Measurements from ENCODE around the gene SNX20.
A peak's percentile ranks its signal among the peaks of the same experiment; 100 is the strongest.

The SNX20 gene

GRCh38 chr16:50637716-50638602 lies 43.2 kb downstream of the SNX20 start:
- no peak for DNase-seq (ENCODE audit: extremely low read depth in 1 of 2, low read depth in 1 of 2)

DNA sequence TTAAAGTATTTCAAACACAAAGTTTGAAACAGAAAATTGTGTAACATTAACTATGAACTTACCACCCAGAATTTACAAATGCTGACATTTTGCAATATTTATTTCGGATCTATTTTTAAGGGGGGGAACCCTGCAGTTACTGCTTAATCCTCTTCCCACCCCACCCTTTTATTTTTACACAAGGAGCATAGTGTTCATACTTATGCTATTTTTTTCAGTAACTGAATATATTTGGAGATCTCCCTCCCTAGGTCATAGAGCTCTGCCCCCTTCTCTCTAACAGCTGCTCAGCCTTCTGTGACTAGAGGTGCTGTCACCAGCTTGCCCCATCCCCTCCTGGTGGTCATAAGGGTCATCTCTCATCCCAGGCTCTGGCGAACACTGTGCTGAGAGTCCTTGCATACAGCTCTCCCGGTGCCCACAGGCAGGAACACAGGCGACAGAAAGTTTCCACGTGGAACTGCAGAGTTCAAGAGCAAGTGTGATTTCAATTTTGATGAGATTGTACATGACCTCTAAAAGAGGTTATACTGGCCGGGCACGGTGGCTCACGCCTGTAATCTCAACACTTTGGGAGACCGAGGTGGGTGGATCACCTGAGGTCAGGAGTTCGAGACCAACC lies 44.2 kb downstream of the SNX20 start:
- no peak for DNase-seq (ENCODE audit: extremely low read depth in 1 of 2, low read depth in 1 of 2)

- no peak for DNase-seq (ENCODE audit: extremely low read depth in 1 of 2, low read depth in 1 of 2)
These were observed 45.4 kb downstream of the SNX20 start for GRCh38 chr16:50635505-50636392.

- DNase-seq (ENCODE audit: extremely low read depth in 1 of 2, low read depth in 1 of 2) = no peak
These were observed 46.2 kb downstream of the SNX20 start for GRCh38 chr16:50634947-50635346.

- DNase-seq (ENCODE audit: extremely low read depth in 1 of 2, low read depth in 1 of 2) = no peak
These were observed 47.0 kb downstream of the SNX20 start for GRCh38 chr16:50634090-50634489.

DNA sequence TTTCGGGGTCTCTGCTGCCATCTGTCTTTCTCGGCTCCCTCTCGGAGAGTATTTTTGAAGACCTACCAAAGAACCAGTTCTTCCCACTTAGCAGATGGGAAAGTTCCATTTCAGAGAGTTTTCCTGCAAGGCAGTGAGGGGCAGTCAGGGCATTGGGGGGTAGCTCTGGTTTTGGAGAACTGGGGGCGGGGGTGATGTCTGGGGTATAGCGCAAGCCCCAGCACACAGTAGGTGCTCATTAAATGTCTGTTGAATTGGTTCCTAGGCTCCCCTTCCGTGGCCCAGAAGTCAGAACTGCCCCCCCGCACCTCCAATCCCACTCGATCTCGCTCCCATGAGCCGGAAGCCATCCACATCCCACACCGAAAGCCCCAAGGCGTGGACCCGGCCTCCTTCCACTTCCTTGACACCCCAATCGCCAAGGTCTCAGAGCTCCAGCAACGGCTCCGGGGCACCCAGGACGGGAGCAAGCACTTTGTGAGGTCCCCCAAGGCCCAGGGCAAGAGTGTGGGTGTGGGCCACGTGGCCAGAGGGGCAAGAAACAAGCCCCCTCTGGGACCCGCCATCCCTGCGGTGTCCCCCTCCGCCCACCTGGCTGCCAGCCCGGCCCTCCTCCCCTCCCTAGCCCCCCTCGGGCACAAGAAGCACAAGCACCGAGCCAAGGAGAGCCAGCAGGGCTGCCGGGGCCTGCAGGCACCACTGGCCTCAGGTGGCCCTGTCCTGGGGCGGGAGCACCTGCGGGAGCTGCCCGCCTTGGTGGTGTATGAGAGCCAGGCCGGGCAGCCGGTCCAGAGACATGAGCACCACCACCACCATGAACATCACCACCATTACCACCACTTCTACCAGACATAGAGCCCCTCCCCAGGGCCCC lies 47.9 kb downstream of the SNX20 start:
- no peak for DNase-seq (ENCODE audit: extremely low read depth in 1 of 2, low read depth in 1 of 2)

GRCh38 chr16:50631985-50632576 lies 49.0 kb downstream of the SNX20 start:
- DNase-seq (ENCODE audit: extremely low read depth in 1 of 2, low read depth in 1 of 2) = no peak

DNA sequence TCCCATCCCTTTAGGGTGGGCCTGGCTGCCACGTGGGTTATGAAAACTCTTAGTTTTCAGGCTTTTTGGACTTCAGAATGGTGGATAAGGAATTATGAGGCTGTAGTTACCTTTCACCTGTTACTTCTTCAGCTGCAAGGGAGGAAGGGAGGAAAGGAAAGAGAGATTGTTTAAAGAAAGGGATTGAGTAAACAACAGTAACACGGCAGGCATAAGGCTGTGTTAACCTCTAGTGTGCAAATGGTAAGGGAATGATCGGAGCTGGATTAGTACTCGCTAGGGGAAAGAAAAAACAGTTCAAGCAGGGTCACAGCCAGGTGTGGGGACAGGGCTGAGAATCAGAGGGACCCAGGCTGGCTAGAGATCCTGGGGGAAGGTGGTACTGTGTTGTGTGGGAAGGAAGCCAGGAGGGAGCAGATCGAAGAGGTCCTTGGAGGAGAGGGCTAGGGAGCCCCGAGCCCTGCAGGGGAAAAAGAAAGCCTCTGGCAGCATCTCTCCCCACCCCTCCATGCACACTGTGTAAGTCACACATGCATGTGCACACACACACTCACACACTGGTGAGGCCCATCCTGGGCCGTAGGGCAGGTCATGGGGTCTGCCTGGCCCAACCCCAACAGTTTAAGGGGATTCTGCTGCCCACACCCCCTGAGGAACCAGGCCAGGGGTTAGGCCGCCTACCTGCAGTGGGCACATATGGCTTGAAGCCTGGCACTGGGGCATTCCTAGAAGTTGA lies 49.7 kb downstream of the SNX20 start:
- no peak for DNase-seq (ENCODE audit: extremely low read depth in 1 of 2, low read depth in 1 of 2)

GRCh38 chr16:50630394-50631020 lies 50.6 kb downstream of the SNX20 start:
- DNase-seq (ENCODE audit: extremely low read depth in 1 of 2, low read depth in 1 of 2) = no peak

DNA sequence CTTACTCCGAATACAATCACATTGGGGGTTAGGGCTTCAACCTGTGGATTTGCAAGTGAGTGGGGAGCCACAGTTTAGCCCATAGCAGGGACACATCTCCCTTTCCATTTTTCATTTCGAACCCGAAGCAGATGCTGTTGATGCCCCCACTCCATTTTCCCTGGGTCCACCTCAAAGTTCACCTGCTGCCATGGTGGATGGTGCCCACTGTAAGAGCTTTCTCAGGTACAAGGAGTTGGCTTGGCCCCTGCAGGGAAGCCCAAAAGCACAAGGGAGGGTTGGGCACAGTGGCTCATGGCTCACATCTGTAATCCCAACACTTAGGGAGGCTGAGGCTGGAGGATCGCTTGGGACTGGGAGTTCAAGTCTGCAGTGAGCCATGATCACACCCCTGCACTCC lies 51.8 kb downstream of the SNX20 start:
- DNase-seq (ENCODE audit: extremely low read depth in 1 of 2, low read depth in 1 of 2) = no peak

GRCh38 chr16:50628156-50628802 lies 52.8 kb downstream of the SNX20 start:
- no peak for DNase-seq (ENCODE audit: extremely low read depth in 1 of 2, low read depth in 1 of 2)

DNA sequence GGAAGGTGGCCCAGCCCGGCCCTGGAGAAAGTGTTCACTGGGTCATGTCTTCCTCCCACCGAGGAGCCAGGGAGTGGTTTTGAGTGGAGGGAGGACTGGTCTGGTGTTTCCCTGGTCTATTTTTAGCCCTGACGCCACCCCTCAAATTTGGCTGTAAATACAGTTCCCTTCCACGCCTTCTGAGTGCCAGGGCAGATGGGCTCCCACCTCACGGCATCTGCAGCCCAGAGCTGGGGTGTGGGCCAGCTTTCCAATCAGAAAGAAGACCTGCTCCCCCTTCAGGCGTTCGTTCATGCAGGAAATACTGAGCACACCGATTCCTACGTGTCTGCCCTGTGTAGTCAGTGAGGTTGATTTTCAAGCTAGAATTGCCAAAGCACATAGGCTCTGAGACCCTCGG lies 53.7 kb downstream of the SNX20 start:
- DNase-seq (ENCODE audit: extremely low read depth in 1 of 2, low read depth in 1 of 2) = peak in 1 of 2 donors; percentile 10

DNA sequence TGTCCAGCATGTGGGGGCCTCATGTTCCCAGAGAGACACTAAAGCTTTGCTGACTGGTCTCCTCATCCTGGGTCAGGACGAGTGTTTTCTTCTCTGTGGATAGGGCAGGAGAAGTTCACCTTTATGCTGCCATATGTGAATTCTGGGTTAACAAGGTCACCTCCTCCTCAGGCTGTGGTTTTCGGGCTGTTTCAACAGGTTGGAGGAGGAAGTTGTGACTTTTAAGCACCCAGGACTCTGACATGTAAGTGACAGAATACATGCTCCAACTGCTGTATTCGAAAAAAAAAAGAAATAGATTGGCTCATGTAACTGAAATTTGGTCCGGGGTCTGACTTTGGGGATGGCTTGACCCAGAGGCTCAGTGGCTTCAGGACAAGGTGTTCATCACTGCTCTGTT lies 54.2 kb downstream of the SNX20 start:
- DNase-seq (ENCODE audit: extremely low read depth in 1 of 2, low read depth in 1 of 2) = no peak

- no peak for DNase-seq (ENCODE audit: extremely low read depth in 1 of 2, low read depth in 1 of 2)
These were observed 55.7 kb downstream of the SNX20 start for GRCh38 chr16:50625374-50625773.

- DNase-seq (ENCODE audit: extremely low read depth in 1 of 2, low read depth in 1 of 2) = no peak
These were observed 56.6 kb downstream of the SNX20 start for GRCh38 chr16:50624449-50624970.

GRCh38 chr16:50622643-50623369 lies 58.3 kb downstream of the SNX20 start:
- no peak for DNase-seq (ENCODE audit: extremely low read depth in 1 of 2, low read depth in 1 of 2)

GRCh38 chr16:50622029-50622428 lies 59.1 kb downstream of the SNX20 start:
- no peak for DNase-seq (ENCODE audit: extremely low read depth in 1 of 2, low read depth in 1 of 2)
